ENCODE results near the gene INPP5D. TPM values are rescaled to one million over a fixed set of nuclear protein-coding genes. Genes with fewer than 3 reads are reported as not detected.
A peak's percentile ranks its signal among the peaks of the same experiment; 100 is the strongest.

INPP5D gene
- total and polyA plus RNA-seq, 8 donors = 3.7 to 564 (median 8.5) TPM

- TF ChIP-seq POLR2A (IDR thresholded peaks at IDR 0.05) (no peak), POLR2AphosphoS5 (IDR thresholded peaks at IDR 0.05) (peak in 2 of 3 donors; percentile 80 to 91), CTCF (IDR thresholded peaks at IDR 0.05) (peak in 1 of 7 experiments; percentile 5)
- Histone ChIP-seq H3K27ac (peak overlapping the region; percentile 76 to 89 (median 83)), H3K4me3 (peak overlapping the region in 3 of 4 donors; percentile 7 to 21 (median 17)), H3K27me3 (no peaks in the 10 kb centered on the region), H3K4me1 (peaks cover 0 to 22% (median 10%) of the 10 kb centered on the region in 4 donors), H3K36me3 (no peaks in the 10 kb centered on the region), H3K9me3 (peaks cover 0 to 3% (median 0%) of the 10 kb centered on the region in 4 donors)
- WGBS, 5 donors = 18 to 39% (median 37%) methylated on average over 12 of the region's 12 CpGs
- intact Hi-C loops (cut with DNase I; ENCODE audit: low total_unique reads) = no loop called here
- DNase-seq = peak; percentile 77
These were observed 47.7 kb upstream of the INPP5D start for GRCh38 chr2:233012301-233012971.

- Histone ChIP-seq H3K36me3 (no peaks in the 10 kb centered on the region), H3K9me3 (peaks cover 0 to 6% (median under 1%) of the 10 kb centered on the region in 4 donors), H3K27ac (peak within 1 kb of the TSS; percentile 76 to 89 (median 83)), H3K4me1 (peaks cover 0 to 22% (median 10%) of the 10 kb centered on the region in 4 donors), H3K27me3 (no peaks in the 10 kb centered on the region), H3K4me3 (peak within 1 kb of the TSS in 3 of 4 donors; percentile 7 to 21 (median 17))
- intact Hi-C loops (cut with DNase I; ENCODE audit: low total_unique reads) = no loop called here
- TF ChIP-seq POLR2AphosphoS5 (IDR thresholded peaks at IDR 0.05) (peak in 2 of 3 donors; percentile 37 to 83), EP300 (IDR thresholded peaks at IDR 0.05) (no peak), POLR2A (IDR thresholded peaks at IDR 0.05) (no peak)
- peak; percentile 86 to 93 for DNase-seq
- WGBS, 5 donors = 31 to 55% (median 44%) methylated on average over 12 of the region's 12 CpGs
These were observed 47.1 kb upstream of the INPP5D start, which contains the start of gene NGEF for GRCh38 chr2:233013027-233013461. NGEF (minus strand) TSS chr2:233013256; CDS start chr2:232974890, 38,366 bp downstream.

GRCh38 chr2:233013650-233014049, 46.5 kb upstream of the INPP5D start:
- Histone ChIP-seq H3K9me3 (peaks cover 0 to 6% (median 3%) of the 10 kb centered on the region in 4 donors), H3K36me3 (no peaks in the 10 kb centered on the region), H3K4me1 (peaks cover 0 to 22% (median 10%) of the 10 kb centered on the region in 4 donors), H3K27ac (peak overlapping the region in 4 of 5 donors; percentile 76 to 84 (median 83)), H3K4me3 (no peak overlapping the region), H3K27me3 (no peaks in the 10 kb centered on the region)
- no peak for DNase-seq
- intact Hi-C loops (cut with DNase I; ENCODE audit: low total_unique reads) = no loop called here
- TF ChIP-seq CTCF (IDR thresholded peaks at IDR 0.05) = no peak
- 30 to 74% (median 40%) methylated on average over 1 of the region's 1 CpG for WGBS, 5 donors

GRCh38 chr2:233015019-233015645, 45.0 kb upstream of the INPP5D start:
- H3K27me3 ChIP-seq = no peaks in the 10 kb centered on the region
- H3K4me3 ChIP-seq = no peak overlapping the region
- intact Hi-C loops (cut with DNase I; ENCODE audit: low total_unique reads) = no loop called here
- no peak for DNase-seq
- no peaks in the 10 kb centered on the region for H3K36me3 ChIP-seq
- 97 to 100% (median 98%) methylated on average over 1 of the region's 1 CpG for WGBS, 5 donors
- H3K27ac ChIP-seq = no peak overlapping the region
- H3K9me3 ChIP-seq = peaks cover 0 to 6% (median 3%) of the 10 kb centered on the region in 4 donors
- no peak for TF ChIP-seq EP300 (IDR thresholded peaks at IDR 0.05)
- no peak for TF ChIP-seq CTCF (IDR thresholded peaks at IDR 0.05)
- TF ChIP-seq POLR2A (IDR thresholded peaks at IDR 0.05) = no peak
- H3K4me1 ChIP-seq = peaks cover 0 to 22% (median 10%) of the 10 kb centered on the region in 4 donors

Data from stomach (tissue), 9 donors.